H9 (cell line): ENCODE measurements around the gene BCAS4. TPM values are rescaled to one million over a fixed set of nuclear protein-coding genes. Genes with fewer than 3 reads are reported as not detected.

Source experiments
- DNase-seq: peaks from one replicate; pipeline ENCODE4 v3.0.0-alpha.2; 2017
- H2AFZ ChIP-seq: one replicate; pipeline ENCODE4 v1.6.1; 2013; ENCODE audit warnings: mild to moderate bottlenecking, low read length, control low read depth, moderate library complexity
- H2AK5ac ChIP-seq: 2 replicates; pipeline ENCODE4 v1.6.1; 2013; ENCODE audit warnings: low read length, control low read depth, mixed read lengths; ENCODE audit not compliant: insufficient read length
- H2BK120ac ChIP-seq: one replicate; pipeline ENCODE4 v1.6.1; 2013; ENCODE audit warnings: low read depth, mild to moderate bottlenecking, low read length, control low read depth, inconsistent platforms; ENCODE audit not compliant: poor library complexity, severe bottlenecking
- H2BK12ac ChIP-seq: 2 replicates; pipeline ENCODE4 v1.6.1; 2013; ENCODE audit warnings: low read length, control low read depth, mixed read lengths, low read depth; ENCODE audit not compliant: insufficient read length
- H2BK15ac ChIP-seq: 2 replicates; pipeline ENCODE4 v1.6.1; 2013; ENCODE audit warnings: low read depth, low read length, control low read depth
- H2BK20ac ChIP-seq: one replicate; pipeline ENCODE4 v1.6.1; 2013; ENCODE audit warnings: low read depth, mild to moderate bottlenecking, low read length, control low read depth, inconsistent platforms; ENCODE audit not compliant: poor library complexity, severe bottlenecking
- H2BK5ac ChIP-seq: 2 replicates; pipeline ENCODE4 v1.6.1; 2013; ENCODE audit warnings: low read length, control low read depth, mixed read lengths; ENCODE audit not compliant: insufficient read length
- H3K14ac ChIP-seq: 2 replicates; pipeline ENCODE4 v1.6.1; 2013; ENCODE audit warnings: low read length, control low read depth; ENCODE audit not compliant: insufficient read depth
- H3K18ac ChIP-seq: 2 replicates; pipeline ENCODE4 v1.6.1; 2013; ENCODE audit warnings: low read depth, mild to moderate bottlenecking, mixed read lengths, low read length, control low read depth; ENCODE audit not compliant: insufficient read length
- H3K23ac ChIP-seq: 2 replicates; pipeline ENCODE4 v1.6.1; 2013; ENCODE audit warnings: low read length, control low read depth, mixed read lengths, low read depth; ENCODE audit not compliant: insufficient read length
- H3K23me2 ChIP-seq: 2 replicates; pipeline ENCODE4 v1.6.1; 2013; ENCODE audit warnings: low read depth, mild to moderate bottlenecking, mixed read lengths, low read length, control low read depth; ENCODE audit not compliant: insufficient read length, poor library complexity, severe bottlenecking
- H3K27ac ChIP-seq: 2 replicates; pipeline ENCODE4 v1.5.1; 2013; ENCODE audit warnings: low read length, control low read depth, mixed read lengths, low read depth; ENCODE audit not compliant: insufficient read length
- H3K27me3 ChIP-seq: 2 replicates; pipeline ENCODE4 v1.6.1; 2013; ENCODE audit warnings: low read length, control low read depth, inconsistent platforms; ENCODE audit not compliant: insufficient read depth
- H3K4ac ChIP-seq: 2 replicates; pipeline ENCODE4 v1.6.1; 2013; ENCODE audit warnings: low read depth, mild to moderate bottlenecking, control low read depth, inconsistent platforms, low read length, moderate library complexity
- H3K4me1 ChIP-seq: 2 replicates; pipeline ENCODE4 v1.6.1; 2013; ENCODE audit warnings: low read length, control low read depth, inconsistent platforms; ENCODE audit not compliant: insufficient read depth
- H3K4me2 ChIP-seq: 2 replicates; pipeline ENCODE4 v1.6.1; 2013; ENCODE audit warnings: low read length, control low read depth, mixed read lengths; ENCODE audit not compliant: insufficient read length, insufficient read depth
- H3K56ac ChIP-seq: 2 replicates; pipeline ENCODE4 v1.6.1; 2013; ENCODE audit warnings: low read depth, mild to moderate bottlenecking, mixed read lengths, low read length, control low read depth; ENCODE audit not compliant: insufficient read length
- H3K79me1 ChIP-seq: 2 replicates; pipeline ENCODE4 v1.6.1; 2013; ENCODE audit warnings: low read depth, mild to moderate bottlenecking, moderate library complexity, low read length, control low read depth, inconsistent platforms; ENCODE audit not compliant: insufficient read depth, poor library complexity, severe bottlenecking
- H3K79me2 ChIP-seq: 2 replicates; pipeline ENCODE4 v1.6.1; 2013; ENCODE audit warnings: low read length, control low read depth, inconsistent platforms; ENCODE audit not compliant: insufficient read depth
- H3K9ac ChIP-seq: 2 replicates; pipeline ENCODE4 v1.6.1; 2013; ENCODE audit warnings: low read length, control low read depth, mixed read lengths; ENCODE audit not compliant: insufficient read length; ENCODE audit errors: extremely low read depth
- H3K9me3 ChIP-seq: one replicate; pipeline ENCODE4 v1.6.1; 2013; ENCODE audit warnings: low read depth, low read length, inconsistent platforms; ENCODE audit not compliant: control insufficient read depth
- H3T11ph ChIP-seq: one replicate; pipeline ENCODE4 v1.6.1; 2013; ENCODE audit warnings: mild to moderate bottlenecking, low read length, control low read depth, inconsistent platforms
- H4K20me1 ChIP-seq: one replicate; pipeline ENCODE4 v1.6.1; 2013; ENCODE audit not compliant: control insufficient read depth, insufficient read length, insufficient read depth
- H4K5ac ChIP-seq: 2 replicates; pipeline ENCODE4 v1.6.1; 2013; ENCODE audit warnings: low read depth, mild to moderate bottlenecking, mixed read lengths, low read length, control low read depth; ENCODE audit not compliant: insufficient read length
- H4K8ac ChIP-seq: replicated peaks from 2 replicates; pipeline ENCODE4 v1.6.1; 2013; ENCODE audit warnings: low read length, control low read depth, mixed read lengths, low read depth; ENCODE audit not compliant: insufficient read length
- H4K91ac ChIP-seq: 2 replicates; pipeline ENCODE4 v1.6.1; 2013; ENCODE audit warnings: low read depth, mild to moderate bottlenecking, moderate library complexity, mixed read lengths, low read length, control low read depth; ENCODE audit not compliant: insufficient read length
- H3K27ac Mint-ChIP-seq, 3 experiments: 2 replicates in 2 of 3; 3 replicates in 1 of 3; pipeline ENCODE4 v1.8.0; 2020 to 2021; ENCODE audit warnings: mixed read lengths in 3 of 3, mild to moderate bottlenecking in 1 of 3, moderate library complexity in 1 of 3
- H3K27me3 Mint-ChIP-seq: 2 replicates; pipeline ENCODE4 v1.8.0; 2021; ENCODE audit warnings: low read depth, mild to moderate bottlenecking, moderate library complexity, mixed read lengths
- H3K36me3 Mint-ChIP-seq, 3 experiments: 2 replicates in 2 of 3; 3 replicates in 1 of 3; pipeline ENCODE4 v1.8.0; 2020 to 2021; ENCODE audit warnings: low read depth in 3 of 3, mixed read lengths in 3 of 3; ENCODE audit not compliant: insufficient read depth in 1 of 3
- H3K4me1 Mint-ChIP-seq, 2 experiments: 2 replicates each; pipeline ENCODE4 v1.8.0; 2020; ENCODE audit warnings: mixed read lengths in 2 of 2
- H3K4me3 Mint-ChIP-seq, 2 experiments: 2 replicates in 1 of 2; 3 replicates in 1 of 2; pipeline ENCODE4 v1.8.0; 2020 to 2021; ENCODE audit warnings: mild to moderate bottlenecking in 2 of 2, mixed read lengths in 2 of 2, moderate library complexity in 1 of 2
- H3K9me3 Mint-ChIP-seq, 2 experiments: 2 replicates in 1 of 2; 3 replicates in 1 of 2; pipeline ENCODE4 v1.8.0; 2020; ENCODE audit warnings: mild to moderate bottlenecking in 2 of 2, mixed read lengths in 2 of 2, moderate library complexity in 1 of 2
- WGBS: extraction: QIAGEN DNeasy Blood & Tissue Kit; methylation state at CpG from one replicate; pipeline ENCODE4 v1.1.7; 2013; ENCODE audit warnings: missing lambda C conversion rate, low lambda C conversion rate, mixed read lengths; ENCODE audit not compliant: insufficient read length; ENCODE audit errors: extremely low coverage; 5-methylcytosine and 5-hydroxymethylcytosine counted together
- total RNA-seq: library from RNA; stranded (reverse); gene quantifications from 2 replicates; pipeline ENCODE4 v1.2.1, GENCODE V29; 2021
- TF ChIP-seq, protein P1 (sequence below): fragments of 200-600 bp; sonication (generic); conservative IDR thresholded peaks from 3 replicates; pipeline ENCODE4 v1.8.0; 2021; ENCODE audit warnings: antibody characterized with exemption, mild to moderate bottlenecking

The BCAS4 gene
- total RNA-seq, 1 experiment from 2014 or later = 16.9 TPM

DNA sequence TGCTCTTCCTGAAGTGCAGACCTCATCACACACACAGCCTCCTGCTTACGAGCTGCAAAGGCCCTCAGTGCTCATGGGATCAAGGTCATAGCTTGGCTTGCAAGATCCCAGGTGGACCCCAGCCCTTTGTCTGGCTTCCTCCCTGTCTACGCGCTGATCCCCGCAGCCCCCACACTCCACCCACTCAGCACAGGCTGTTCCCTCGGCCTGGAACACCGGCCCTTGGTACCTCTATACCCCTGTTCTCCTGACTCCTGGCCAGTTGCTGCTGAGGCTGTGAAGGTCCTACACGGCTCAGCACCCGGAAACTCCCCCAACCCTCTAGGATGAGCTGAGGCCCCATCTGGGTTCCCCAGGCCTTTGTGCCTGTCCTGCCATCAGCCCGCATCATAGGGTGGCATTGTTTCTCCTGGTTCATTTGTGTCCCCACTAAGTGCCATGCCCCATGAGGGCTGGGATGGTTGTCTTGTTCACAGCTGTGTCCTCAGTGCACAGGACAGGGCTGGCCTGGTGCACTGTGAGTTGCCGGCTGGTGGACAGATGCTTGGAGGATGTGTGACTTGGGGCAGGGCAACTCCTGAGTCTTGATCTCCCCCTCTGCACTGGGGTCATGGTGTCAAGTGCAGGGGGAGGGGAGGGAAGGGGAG lies 79.4 kb downstream of the BCAS4 start:
- H4K5ac ChIP-seq = no peak overlapping the region
- no peak overlapping the region for H3K9ac ChIP-seq
- no peak overlapping the region for H3K23ac ChIP-seq
- peaks cover 13 to 35% (median 23%) of the 10 kb centered on the region in 3 experiments for H3K36me3 Mint-ChIP-seq
- peaks cover 44 to 52% of the 10 kb centered on the region in 2 experiments for H3K4me1 Mint-ChIP-seq
- H3K27ac ChIP-seq = no peak overlapping the region
- no peak overlapping the region for H2BK5ac ChIP-seq
- DNase-seq = no peak
- H3K9me3 ChIP-seq = no peaks in the 10 kb centered on the region
- no peak overlapping the region for H2BK12ac ChIP-seq
- H3K4me1 ChIP-seq = peaks cover 2% of the 10 kb centered on the region; the same call in 1 of the 2 replicates
- H3K79me2 ChIP-seq = no peaks in the 10 kb centered on the region
- no peak overlapping the region for H2BK15ac ChIP-seq
- H4K8ac ChIP-seq = no peak overlapping the region
- no CpG with 5 or more reads among the region's 10 CpGs for WGBS
- H4K20me1 ChIP-seq = no peaks in the 10 kb centered on the region
- no peaks in the 10 kb centered on the region for H3K27me3 ChIP-seq
- no peak overlapping the region for H3K56ac ChIP-seq
- H3K27ac Mint-ChIP-seq = peak overlapping the region in 2 of 3 experiments; percentile 55 to 72; a peak in 3 of 7 replicates
- no peak overlapping the region for H2BK120ac ChIP-seq
- H2AK5ac ChIP-seq = no peak overlapping the region
- H3K23me2 ChIP-seq = peaks cover 3% of the 10 kb centered on the region
- H3K4me2 ChIP-seq = no peak overlapping the region
- no peak overlapping the region for H3T11ph ChIP-seq
- H3K18ac ChIP-seq = no peak overlapping the region
- H3K79me1 ChIP-seq = no peaks in the 10 kb centered on the region
- H3K4me3 Mint-ChIP-seq = no peak overlapping the region; a peak in 1 of 5 replicates
- no peak overlapping the region for H3K14ac ChIP-seq
- H2AFZ ChIP-seq = no peak overlapping the region
- H3K9me3 Mint-ChIP-seq = no peaks in the 10 kb centered on the region; a peak in 1 of 5 replicates
- no peaks in the 10 kb centered on the region; the same call in 1 of the 2 replicates for H3K27me3 Mint-ChIP-seq
- H2BK20ac ChIP-seq = no peak overlapping the region
- H3K4ac ChIP-seq = no peak overlapping the region
- H4K91ac ChIP-seq = no peak overlapping the region
- TF ChIP-seq, protein P1, sequence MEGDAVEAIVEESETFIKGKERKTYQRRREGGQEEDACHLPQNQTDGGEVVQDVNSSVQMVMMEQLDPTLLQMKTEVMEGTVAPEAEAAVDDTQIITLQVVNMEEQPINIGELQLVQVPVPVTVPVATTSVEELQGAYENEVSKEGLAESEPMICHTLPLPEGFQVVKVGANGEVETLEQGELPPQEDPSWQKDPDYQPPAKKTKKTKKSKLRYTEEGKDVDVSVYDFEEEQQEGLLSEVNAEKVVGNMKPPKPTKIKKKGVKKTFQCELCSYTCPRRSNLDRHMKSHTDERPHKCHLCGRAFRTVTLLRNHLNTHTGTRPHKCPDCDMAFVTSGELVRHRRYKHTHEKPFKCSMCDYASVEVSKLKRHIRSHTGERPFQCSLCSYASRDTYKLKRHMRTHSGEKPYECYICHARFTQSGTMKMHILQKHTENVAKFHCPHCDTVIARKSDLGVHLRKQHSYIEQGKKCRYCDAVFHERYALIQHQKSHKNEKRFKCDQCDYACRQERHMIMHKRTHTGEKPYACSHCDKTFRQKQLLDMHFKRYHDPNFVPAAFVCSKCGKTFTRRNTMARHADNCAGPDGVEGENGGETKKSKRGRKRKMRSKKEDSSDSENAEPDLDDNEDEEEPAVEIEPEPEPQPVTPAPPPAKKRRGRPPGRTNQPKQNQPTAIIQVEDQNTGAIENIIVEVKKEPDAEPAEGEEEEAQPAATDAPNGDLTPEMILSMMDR = no peak
